ENCODE data around the gene MOK.
A peak's percentile ranks its signal among the peaks of the same experiment; 100 is the strongest.
"Not testable (repeated sequence)": the region's sequence is repeated elsewhere in the genome, so short reads cannot be mapped to it uniquely, and the experiment has no call there.

The MOK gene

DNA sequence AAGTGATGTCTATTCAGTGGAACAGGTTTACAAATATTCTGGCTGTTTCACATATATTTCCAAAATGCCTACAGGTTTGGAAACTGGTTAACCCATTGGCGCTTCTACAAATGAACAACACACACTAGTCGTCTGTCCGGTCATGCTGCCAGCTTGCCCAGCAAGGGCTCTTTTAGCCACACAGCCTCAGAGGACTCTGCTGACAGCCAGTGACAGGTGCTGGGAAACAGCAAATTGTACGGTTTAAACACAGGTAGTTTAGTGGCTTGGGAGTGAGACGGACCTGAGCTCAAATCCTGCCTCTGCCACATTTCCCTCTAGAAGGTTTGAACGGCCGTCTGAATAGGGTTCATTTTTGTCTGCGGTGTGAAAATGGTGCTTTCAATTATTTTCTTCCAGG is 53.8 kb downstream of the MOK start:
- peaks cover 39% of the 10 kb centered on the region for H3K27me3 ChIP-seq (ENCODE audit: control insufficient read depth, insufficient read depth, low read length)
- no peak overlapping the region for H3K9ac ChIP-seq (ENCODE audit: low read length)
- H3K9me3 ChIP-seq (ENCODE audit: control insufficient read depth, low read depth, low read length), result no peaks in the 10 kb centered on the region
- peaks cover 7% of the 10 kb centered on the region for H3K4me1 ChIP-seq (ENCODE audit: control insufficient read depth, low read depth, low read length)
- H3K27ac ChIP-seq (ENCODE audit: low read length), result no peak overlapping the region
- H3K4me3 ChIP-seq (ENCODE audit: low read length), result no peak overlapping the region
- no peaks in the 10 kb centered on the region for H3K36me3 ChIP-seq (ENCODE audit: control insufficient read depth, low read depth, low read length)

DNA sequence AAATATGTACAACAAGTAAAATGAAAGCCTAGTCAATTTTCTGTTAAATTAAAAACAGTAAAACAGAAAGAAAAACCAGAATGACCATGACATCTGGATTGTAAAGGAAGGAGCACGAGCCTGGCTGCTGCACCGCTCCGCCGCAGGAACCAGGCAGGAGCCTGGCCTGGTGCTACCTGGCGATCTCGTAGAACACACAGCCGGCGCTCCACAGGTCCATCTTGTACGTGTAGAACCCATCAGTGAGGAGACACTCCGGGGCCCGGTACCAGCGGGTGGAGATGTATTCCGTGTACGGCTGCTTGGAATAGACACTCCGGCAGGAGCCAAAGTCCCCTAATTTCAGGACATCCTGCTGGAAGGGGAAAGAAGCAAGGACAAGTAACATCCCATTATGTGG is 54.3 kb downstream of the MOK start:
- Histone ChIP-seq H3K4me3 (ENCODE audit: low read length) (no peak overlapping the region), H3K4me1 (ENCODE audit: control insufficient read depth, low read depth, low read length) (peaks cover 7% of the 10 kb centered on the region), H3K9ac (ENCODE audit: low read length) (no peak overlapping the region), H3K27me3 (ENCODE audit: control insufficient read depth, insufficient read depth, low read length) (peaks cover 44% of the 10 kb centered on the region), H3K9me3 (ENCODE audit: control insufficient read depth, low read depth, low read length) (no peaks in the 10 kb centered on the region), H3K36me3 (ENCODE audit: control insufficient read depth, low read depth, low read length) (no peaks in the 10 kb centered on the region), H3K27ac (ENCODE audit: low read length) (no peak overlapping the region)

GRCh38 chr14:102249981-102250380 is 55.0 kb downstream of the MOK start:
- Histone ChIP-seq H3K36me3 (ENCODE audit: control insufficient read depth, low read depth, low read length) (no peaks in the 10 kb centered on the region), H3K27ac (ENCODE audit: low read length) (no peak overlapping the region), H3K9ac (ENCODE audit: low read length) (no peak overlapping the region), H3K4me1 (ENCODE audit: control insufficient read depth, low read depth, low read length) (peaks cover 7% of the 10 kb centered on the region), H3K4me3 (ENCODE audit: low read length) (no peak overlapping the region), H3K27me3 (ENCODE audit: control insufficient read depth, insufficient read depth, low read length) (peaks cover 46% of the 10 kb centered on the region), H3K9me3 (ENCODE audit: control insufficient read depth, low read depth, low read length) (no peaks in the 10 kb centered on the region)

GRCh38 chr14:102249041-102249440 is 55.9 kb downstream of the MOK start:
- Histone ChIP-seq H3K9ac (ENCODE audit: low read length) (no peak overlapping the region), H3K36me3 (ENCODE audit: control insufficient read depth, low read depth, low read length) (no peaks in the 10 kb centered on the region)

DNA sequence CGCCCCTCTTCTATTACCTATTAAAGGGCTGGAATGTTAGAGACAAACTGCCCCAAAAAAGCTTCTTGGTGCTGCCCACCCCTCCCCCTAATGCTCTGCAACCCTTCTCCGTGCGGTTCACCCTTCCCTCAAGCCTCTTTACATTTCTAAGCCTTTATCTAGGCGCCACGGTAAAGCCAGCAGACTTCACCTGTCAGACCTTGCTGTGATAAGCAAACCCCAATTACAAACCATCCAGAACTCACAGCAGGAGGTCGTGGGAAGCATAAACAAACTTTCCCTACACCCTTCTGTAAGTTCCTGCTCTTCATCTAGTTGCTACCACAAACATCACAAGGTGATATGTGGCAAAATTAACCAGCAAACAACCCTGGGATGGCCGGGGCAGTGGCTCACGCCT is 56.8 kb downstream of the MOK start:
- H3K27me3 ChIP-seq (ENCODE audit: control insufficient read depth, insufficient read depth, low read length), result peaks cover 46% of the 10 kb centered on the region
- H3K27ac ChIP-seq (ENCODE audit: low read length), result no peak overlapping the region
- peaks cover 7% of the 10 kb centered on the region for H3K4me1 ChIP-seq (ENCODE audit: control insufficient read depth, low read depth, low read length)
- no peak overlapping the region for H3K9ac ChIP-seq (ENCODE audit: low read length)
- H3K4me3 ChIP-seq (ENCODE audit: low read length), result peak overlapping the region; percentile 39
- H3K36me3 ChIP-seq (ENCODE audit: control insufficient read depth, low read depth, low read length), result no peaks in the 10 kb centered on the region
- no peaks in the 10 kb centered on the region for H3K9me3 ChIP-seq (ENCODE audit: control insufficient read depth, low read depth, low read length)

More at GRCh38 chr14:102249041-102249440, 55.9 kb downstream of the MOK start:
- H3K4me3 ChIP-seq (ENCODE audit: low read length), result no peak overlapping the region
- H3K27me3 ChIP-seq (ENCODE audit: control insufficient read depth, insufficient read depth, low read length), result peaks cover 46% of the 10 kb centered on the region
- no peaks in the 10 kb centered on the region for H3K9me3 ChIP-seq (ENCODE audit: control insufficient read depth, low read depth, low read length)
- H3K4me1 ChIP-seq (ENCODE audit: control insufficient read depth, low read depth, low read length), result peaks cover 7% of the 10 kb centered on the region
- H3K27ac ChIP-seq (ENCODE audit: low read length), result no peak overlapping the region

DNA sequence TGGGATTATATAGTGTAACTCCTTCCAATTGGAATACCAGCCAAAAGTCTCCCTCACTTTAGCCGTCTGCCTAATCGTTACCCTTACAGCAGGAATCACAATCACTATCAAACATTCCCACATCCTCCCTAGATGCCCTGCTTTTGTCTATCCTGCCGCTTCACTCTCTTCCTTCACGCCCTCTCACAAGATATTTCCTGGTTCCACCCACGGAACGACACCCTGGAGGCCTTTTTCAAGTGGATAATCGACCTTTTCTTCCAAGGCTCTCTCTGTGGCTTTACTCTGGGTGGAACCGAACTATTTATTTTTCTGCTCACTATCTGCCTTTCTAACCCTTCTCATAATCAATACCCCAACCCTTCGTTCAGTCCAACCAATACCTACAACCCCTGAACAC is 58.9 kb downstream of the MOK start:
- Histone ChIP-seq H3K27me3 (ENCODE audit: control insufficient read depth, insufficient read depth, low read length) (peaks cover 43% of the 10 kb centered on the region), H3K4me1 (ENCODE audit: control insufficient read depth, low read depth, low read length) (peaks cover 7% of the 10 kb centered on the region), H3K36me3 (ENCODE audit: control insufficient read depth, low read depth, low read length) (no peaks in the 10 kb centered on the region), H3K9me3 (ENCODE audit: control insufficient read depth, low read depth, low read length) (no peaks in the 10 kb centered on the region), H3K9ac (ENCODE audit: low read length) (no peak overlapping the region), H3K4me3 (ENCODE audit: low read length) (no peak overlapping the region), H3K27ac (ENCODE audit: low read length) (no peak overlapping the region)

DNA sequence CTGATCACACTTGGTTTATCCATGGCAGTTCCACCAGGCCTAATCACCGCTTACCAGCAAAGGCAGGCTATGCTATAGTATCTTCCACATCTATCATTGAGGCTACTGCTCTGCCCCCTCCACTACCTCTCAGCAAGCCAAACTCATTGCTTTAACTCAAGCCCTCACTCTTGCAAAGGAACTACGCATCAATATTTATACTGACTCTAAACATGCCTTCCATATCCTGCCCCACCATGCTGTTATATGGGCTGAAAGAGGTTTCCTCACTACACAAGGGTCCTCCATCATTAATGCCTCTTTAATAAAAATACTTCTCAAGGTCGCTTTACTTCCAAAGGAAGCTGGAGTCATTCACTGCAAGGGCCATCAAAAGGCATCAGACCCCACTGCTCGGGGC is 61.2 kb downstream of the MOK start:
- H3K36me3 ChIP-seq (ENCODE audit: control insufficient read depth, low read depth, low read length); H3K9ac ChIP-seq (ENCODE audit: low read length); H3K9me3 ChIP-seq (ENCODE audit: control insufficient read depth, low read depth, low read length); H3K4me3 ChIP-seq (ENCODE audit: low read length); H3K27ac ChIP-seq (ENCODE audit: low read length); H3K4me1 ChIP-seq (ENCODE audit: control insufficient read depth, low read depth, low read length): not testable (repeated sequence)
- peaks cover 28% of the 10 kb centered on the region for H3K27me3 ChIP-seq (ENCODE audit: control insufficient read depth, insufficient read depth, low read length)

DNA sequence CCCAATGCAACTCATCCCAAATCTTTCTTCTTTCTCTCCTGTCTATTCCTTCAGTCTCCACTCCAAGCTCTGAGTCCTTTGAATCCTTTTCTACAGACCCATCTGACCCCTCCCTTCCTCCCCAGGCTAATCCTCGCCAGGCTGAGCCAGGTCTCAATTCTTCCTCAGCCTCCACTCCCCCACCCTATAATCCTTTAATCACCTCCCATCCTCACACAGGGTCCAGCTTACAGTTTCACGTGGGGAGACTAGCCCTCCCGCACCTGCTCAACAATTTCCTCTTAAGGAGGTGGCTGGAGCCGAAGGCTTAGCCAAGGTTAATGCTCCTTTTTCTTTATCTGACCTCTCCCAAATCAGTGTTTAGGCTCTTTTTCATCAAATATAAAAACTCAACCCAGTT is 63.8 kb downstream of the MOK start:
- Histone ChIP-seq H3K9ac (ENCODE audit: low read length) (no peak overlapping the region), H3K4me3 (ENCODE audit: low read length) (no peak overlapping the region), H3K36me3 (ENCODE audit: control insufficient read depth, low read depth, low read length) (no peaks in the 10 kb centered on the region), H3K27ac (ENCODE audit: low read length) (no peak overlapping the region), H3K4me1 (ENCODE audit: control insufficient read depth, low read depth, low read length) (peaks cover 2% of the 10 kb centered on the region), H3K9me3 (ENCODE audit: control insufficient read depth, low read depth, low read length) (no peaks in the 10 kb centered on the region), H3K27me3 (ENCODE audit: control insufficient read depth, insufficient read depth, low read length) (peaks cover 7% of the 10 kb centered on the region)

DNA sequence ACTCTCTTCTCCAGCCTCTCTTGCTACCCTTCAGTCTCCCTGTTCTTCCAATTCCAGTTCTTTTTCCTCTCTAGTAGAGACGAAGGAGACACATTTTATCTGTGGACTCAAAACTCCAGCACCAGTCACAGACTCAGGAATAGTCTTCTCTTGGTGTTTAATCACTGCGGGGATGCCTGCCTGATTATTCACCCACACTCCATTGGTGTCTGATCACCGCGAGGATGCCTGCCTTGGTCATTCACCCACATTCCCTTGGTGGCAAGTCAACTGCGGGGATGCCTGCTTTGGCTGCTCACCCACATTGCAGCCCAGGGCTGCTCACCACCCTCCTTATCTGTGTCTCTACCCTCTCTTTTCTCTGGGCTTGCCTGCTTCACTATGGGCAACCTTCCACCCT is 64.5 kb downstream of the MOK start:
- not testable (repeated sequence) for H3K27me3 ChIP-seq (ENCODE audit: control insufficient read depth, insufficient read depth, low read length); H3K4me1 ChIP-seq (ENCODE audit: control insufficient read depth, low read depth, low read length); H3K4me3 ChIP-seq (ENCODE audit: low read length); H3K36me3 ChIP-seq (ENCODE audit: control insufficient read depth, low read depth, low read length); H3K27ac ChIP-seq (ENCODE audit: low read length); H3K9ac ChIP-seq (ENCODE audit: low read length); H3K9me3 ChIP-seq (ENCODE audit: control insufficient read depth, low read depth, low read length)

GRCh38 chr14:102239231-102239630 is 65.7 kb downstream of the MOK start:
- H3K9ac ChIP-seq (ENCODE audit: low read length), result no peak overlapping the region
- no peaks in the 10 kb centered on the region for H3K36me3 ChIP-seq (ENCODE audit: control insufficient read depth, low read depth, low read length)
- H3K27me3 ChIP-seq (ENCODE audit: control insufficient read depth, insufficient read depth, low read length), result no peaks in the 10 kb centered on the region
- H3K27ac ChIP-seq (ENCODE audit: low read length), result no peak overlapping the region
- H3K4me1 ChIP-seq (ENCODE audit: control insufficient read depth, low read depth, low read length), result peaks cover 10% of the 10 kb centered on the region
- no peak overlapping the region for H3K4me3 ChIP-seq (ENCODE audit: low read length)
- H3K9me3 ChIP-seq (ENCODE audit: control insufficient read depth, low read depth, low read length), result no peaks in the 10 kb centered on the region

- Histone ChIP-seq H3K36me3 (ENCODE audit: control insufficient read depth, low read depth, low read length) (no peaks in the 10 kb centered on the region), H3K27me3 (ENCODE audit: control insufficient read depth, insufficient read depth, low read length) (no peaks in the 10 kb centered on the region), H3K4me3 (ENCODE audit: low read length) (no peak overlapping the region), H3K4me1 (ENCODE audit: control insufficient read depth, low read depth, low read length) (peaks cover 10% of the 10 kb centered on the region), H3K27ac (ENCODE audit: low read length) (no peak overlapping the region), H3K9ac (ENCODE audit: low read length) (no peak overlapping the region), H3K9me3 (ENCODE audit: control insufficient read depth, low read depth, low read length) (no peaks in the 10 kb centered on the region)
These were observed 66.2 kb downstream of the MOK start for GRCh38 chr14:102238766-102239165.

- Histone ChIP-seq H3K9me3 (ENCODE audit: control insufficient read depth, low read depth, low read length) (no peaks in the 10 kb centered on the region), H3K27me3 (ENCODE audit: control insufficient read depth, insufficient read depth, low read length) (no peaks in the 10 kb centered on the region), H3K36me3 (ENCODE audit: control insufficient read depth, low read depth, low read length) (no peaks in the 10 kb centered on the region), H3K27ac (ENCODE audit: low read length) (no peak overlapping the region), H3K4me3 (ENCODE audit: low read length) (no peak overlapping the region), H3K9ac (ENCODE audit: low read length) (no peak overlapping the region), H3K4me1 (ENCODE audit: control insufficient read depth, low read depth, low read length) (peaks cover 10% of the 10 kb centered on the region)
These were observed 66.8 kb downstream of the MOK start for GRCh38 chr14:102238131-102238530.
